Trophoblast cell (in vitro differentiated cells and primary cell): ENCODE data around the gene LPGAT1.

Experiments
- DNase-seq, 2 donors: peaks; one replicate each; pipeline ENCODE4 v3.0.0-alpha.2; 2016
- H2AFZ ChIP-seq: 2 replicates; pipeline ENCODE4 v1.6.1; 2013; ENCODE audit warnings: low read length, moderate library complexity, mild to moderate bottlenecking; ENCODE audit not compliant: insufficient read depth, poor library complexity
- H2AK5ac ChIP-seq: 2 replicates; pipeline ENCODE4 v1.6.1; 2013; ENCODE audit warnings: mild to moderate bottlenecking, low read length
- H2BK120ac ChIP-seq: 2 replicates; pipeline ENCODE4 v1.6.1; 2013; ENCODE audit warnings: low read length, mild to moderate bottlenecking, moderate library complexity; ENCODE audit not compliant: insufficient read depth, poor library complexity
- H2BK12ac ChIP-seq: 2 replicates; pipeline ENCODE4 v1.6.1; 2013; ENCODE audit warnings: mild to moderate bottlenecking, low read length, moderate library complexity
- H2BK5ac ChIP-seq: 2 replicates; pipeline ENCODE4 v1.6.1; 2013; ENCODE audit warnings: low read length, low read depth, moderate library complexity, mild to moderate bottlenecking; ENCODE audit not compliant: poor library complexity
- H3K14ac ChIP-seq: 2 replicates; pipeline ENCODE4 v1.6.1; 2013; ENCODE audit warnings: mild to moderate bottlenecking, low read length
- H3K18ac ChIP-seq: 2 replicates; pipeline ENCODE4 v1.6.1; 2013; ENCODE audit warnings: mild to moderate bottlenecking, low read length
- H3K23ac ChIP-seq: 2 replicates; pipeline ENCODE4 v1.6.1; 2013; ENCODE audit warnings: low read length
- H3K27ac ChIP-seq: 2 replicates; pipeline ENCODE4 v1.5.1; 2013; ENCODE audit warnings: low read depth, mild to moderate bottlenecking, inconsistent platforms, low read length, moderate library complexity
- H3K27me3 ChIP-seq: 2 replicates; pipeline ENCODE4 v1.6.1; 2013; ENCODE audit warnings: inconsistent platforms, mild to moderate bottlenecking, low read length, moderate library complexity; ENCODE audit not compliant: insufficient read depth
- H3K36me3 ChIP-seq, 2 experiments: 1 replicate in 1 of 2; 2 replicates in 1 of 2; pipeline ENCODE4 v1.6.1; 2013; ENCODE audit warnings: low read length in 2 of 2, mild to moderate bottlenecking in 2 of 2, moderate library complexity in 1 of 2; ENCODE audit not compliant: insufficient read depth in 2 of 2, control insufficient read depth in 1 of 2
- H3K4ac ChIP-seq: 2 replicates; pipeline ENCODE4 v1.6.1; 2013; ENCODE audit warnings: low read depth, mild to moderate bottlenecking, low read length, moderate library complexity
- H3K4me1 ChIP-seq, 2 experiments: 1 replicate in 1 of 2; 2 replicates in 1 of 2; pipeline ENCODE4 v1.6.1; 2013; ENCODE audit warnings: low read length in 2 of 2, mild to moderate bottlenecking in 2 of 2, moderate library complexity in 1 of 2; ENCODE audit not compliant: insufficient read depth in 2 of 2, control insufficient read depth in 1 of 2
- H3K4me2 ChIP-seq: 2 replicates; pipeline ENCODE4 v1.6.1; 2013; ENCODE audit warnings: inconsistent platforms, mild to moderate bottlenecking, low read length, moderate library complexity
- H3K4me3 ChIP-seq: 2 replicates; pipeline ENCODE4 v1.5.1; 2013; ENCODE audit warnings: mild to moderate bottlenecking, low read depth, low read length, inconsistent platforms
- H3K79me1 ChIP-seq: one replicate; pipeline ENCODE4 v1.6.1; 2013; ENCODE audit warnings: low read length
- H3K79me2 ChIP-seq: 2 replicates; pipeline ENCODE4 v1.6.1; 2013; ENCODE audit warnings: low read length, mild to moderate bottlenecking; ENCODE audit not compliant: control insufficient read depth, insufficient read depth, poor library complexity
- H3K9ac ChIP-seq: 2 replicates; pipeline ENCODE4 v1.6.1; 2013; ENCODE audit warnings: mild to moderate bottlenecking, low read length
- H3K9me3 ChIP-seq: 2 replicates; pipeline ENCODE4 v1.6.1; 2013; ENCODE audit warnings: low read depth, mild to moderate bottlenecking, control low read depth, inconsistent platforms, low read length; ENCODE audit not compliant: insufficient read depth
- H4K12ac ChIP-seq: 2 replicates; pipeline ENCODE4 v1.6.1; 2013; ENCODE audit warnings: low read depth, mild to moderate bottlenecking, low read length, moderate library complexity
- H4K8ac ChIP-seq: 2 replicates; pipeline ENCODE4 v1.6.1; 2013; ENCODE audit warnings: low read depth, mild to moderate bottlenecking, low read length, moderate library complexity
- H4K91ac ChIP-seq: one replicate; pipeline ENCODE4 v1.6.1; 2013; ENCODE audit warnings: low read depth, mild to moderate bottlenecking, low read length, moderate library complexity
- WGBS: extraction: QIAGEN DNeasy Blood & Tissue Kit; methylation state at CpG from one replicate; pipeline ENCODE4 v1.1.7; 2013; ENCODE audit warnings: missing lambda C conversion rate; ENCODE audit not compliant: insufficient read length, insufficient coverage; ENCODE audit errors: extremely low coverage; 5-methylcytosine and 5-hydroxymethylcytosine counted together

LPGAT1 gene

DNA sequence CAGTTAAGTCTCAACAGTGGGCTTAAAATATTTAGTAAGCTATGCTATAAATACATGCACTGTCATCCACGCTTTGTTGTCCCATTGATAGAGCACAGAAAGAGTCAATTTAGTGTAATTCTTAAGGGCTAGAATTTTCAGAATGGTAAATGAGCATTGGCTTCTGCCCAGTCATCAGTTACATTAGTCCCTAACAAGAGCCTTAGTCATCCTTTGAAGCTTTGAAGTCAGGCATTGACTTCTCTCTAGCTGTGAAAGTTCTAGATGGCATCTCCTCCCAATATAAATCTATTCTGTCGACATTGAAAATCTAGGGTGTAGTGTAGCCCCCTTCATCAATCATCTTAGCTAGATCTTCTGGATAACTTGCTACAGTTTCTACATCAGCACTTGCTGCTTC lies 12.0 kb upstream of the LPGAT1 start:
- Histone ChIP-seq H3K36me3 (no peaks in the 10 kb centered on the region), H3K4me1 (no peaks in the 10 kb centered on the region), H3K18ac (no peak overlapping the region), H2BK12ac (no peak overlapping the region), H3K4me3 (no peak overlapping the region), H4K8ac (no peak overlapping the region), H2AK5ac (no peak overlapping the region), H3K23ac (no peak overlapping the region), H3K79me1 (no peaks in the 10 kb centered on the region), H3K27ac (no peak overlapping the region), H2AFZ (no peak overlapping the region), H3K4ac (no peak overlapping the region), H4K91ac (no peak overlapping the region), H2BK5ac (no peak overlapping the region), H3K14ac (no peak overlapping the region), H3K27me3 (no peaks in the 10 kb centered on the region), H3K4me2 (no peak overlapping the region), H3K9ac (no peak overlapping the region), H4K12ac (no peak overlapping the region), H3K79me2 (no peaks in the 10 kb centered on the region), H2BK120ac (no peak overlapping the region), H3K9me3 (no peaks in the 10 kb centered on the region)
- no CpG with 5 or more reads among the region's 2 CpGs for WGBS
- no peak for DNase-seq

DNA sequence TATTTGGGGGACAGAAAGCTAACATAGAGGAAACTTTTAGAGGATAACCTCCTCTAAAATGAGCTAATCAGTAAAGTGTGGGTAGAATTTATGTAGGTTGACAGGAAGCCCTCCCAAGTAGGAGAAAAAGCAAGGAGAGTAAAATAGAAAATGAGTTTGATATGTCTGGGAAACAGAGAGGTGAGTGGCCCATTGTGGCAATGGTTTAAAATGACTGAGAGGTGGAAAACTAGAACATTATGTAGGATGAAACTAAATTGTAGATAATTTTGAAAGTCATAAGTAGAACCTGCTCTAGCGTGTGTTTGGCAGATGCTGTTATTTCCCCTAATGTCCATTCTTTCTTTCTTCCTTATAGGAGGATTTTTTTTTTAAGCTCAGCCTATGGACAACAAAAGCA lies 8.5 kb upstream of the LPGAT1 start:
- Histone ChIP-seq H3K14ac (no peak overlapping the region), H3K27ac (no peak overlapping the region), H2BK120ac (no peak overlapping the region), H2BK12ac (no peak overlapping the region), H2AK5ac (no peak overlapping the region), H2AFZ (no peak overlapping the region), H3K18ac (no peak overlapping the region), H2BK5ac (no peak overlapping the region), H3K23ac (no peak overlapping the region), H3K79me1 (no peaks in the 10 kb centered on the region), H4K12ac (no peak overlapping the region), H3K4me1 (no peaks in the 10 kb centered on the region), H3K4me2 (no peak overlapping the region), H4K8ac (no peak overlapping the region), H3K4ac (no peak overlapping the region), H3K4me3 (no peak overlapping the region), H3K9ac (no peak overlapping the region), H3K79me2 (no peaks in the 10 kb centered on the region), H3K36me3 (no peaks in the 10 kb centered on the region), H3K27me3 (no peaks in the 10 kb centered on the region), H4K91ac (no peak overlapping the region), H3K9me3 (no peaks in the 10 kb centered on the region)
- WGBS = no CpG with 5 or more reads among the region's 1 CpG
- no peak for DNase-seq

DNA sequence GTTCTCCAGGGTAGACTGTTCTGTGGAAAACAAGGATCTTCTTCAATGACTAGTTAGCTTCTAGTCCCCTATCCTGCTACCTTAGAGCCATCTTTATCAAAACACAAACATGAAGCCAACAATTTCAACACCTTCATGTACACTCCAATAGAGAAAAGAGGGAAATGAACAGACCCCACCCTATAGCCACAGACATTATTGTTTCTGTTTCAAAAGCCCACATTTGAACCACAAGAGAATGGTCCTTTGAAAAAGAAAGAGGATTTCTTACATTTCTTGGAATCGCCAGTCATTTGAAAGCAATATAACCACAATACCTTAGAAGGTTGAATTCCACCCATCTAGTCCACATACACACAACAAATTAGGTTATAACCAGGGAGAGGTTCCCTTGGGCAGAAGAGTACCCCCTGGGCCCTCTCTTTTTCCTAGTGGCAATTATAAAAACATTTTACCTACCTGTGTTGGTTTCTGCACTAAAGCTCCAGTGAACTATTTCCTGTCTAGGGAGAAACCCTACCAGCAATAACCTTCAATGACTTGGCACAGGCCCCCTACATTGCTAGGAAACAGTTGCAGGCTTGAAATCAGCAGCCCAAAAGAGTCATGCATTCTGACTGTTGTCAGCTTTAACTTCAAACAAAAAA lies 2.7 kb upstream of the LPGAT1 start:
- Histone ChIP-seq H3K14ac (no peak overlapping the region), H3K36me3 (no peaks in the 10 kb centered on the region), H2AFZ (no peak overlapping the region), H3K9ac (no peak overlapping the region), H3K4me3 (no peak overlapping the region), H3K9me3 (no peaks in the 10 kb centered on the region), H2BK120ac (no peak overlapping the region), H2BK5ac (no peak overlapping the region), H3K79me2 (peaks cover 2% of the 10 kb centered on the region), H2AK5ac (no peak overlapping the region), H3K4me1 (peaks cover 0 to 6% of the 10 kb centered on the region in 2 experiments), H2BK12ac (no peak overlapping the region), H4K91ac (no peak overlapping the region), H3K27me3 (no peaks in the 10 kb centered on the region), H4K12ac (no peak overlapping the region), H3K18ac (no peak overlapping the region), H4K8ac (no peak overlapping the region), H3K4me2 (no peak overlapping the region), H3K79me1 (peaks cover 4% of the 10 kb centered on the region), H3K23ac (no peak overlapping the region), H3K4ac (no peak overlapping the region), H3K27ac (no peak overlapping the region)
- no CpG with 5 or more reads among the region's 1 CpG for WGBS
- no peak for DNase-seq

DNA sequence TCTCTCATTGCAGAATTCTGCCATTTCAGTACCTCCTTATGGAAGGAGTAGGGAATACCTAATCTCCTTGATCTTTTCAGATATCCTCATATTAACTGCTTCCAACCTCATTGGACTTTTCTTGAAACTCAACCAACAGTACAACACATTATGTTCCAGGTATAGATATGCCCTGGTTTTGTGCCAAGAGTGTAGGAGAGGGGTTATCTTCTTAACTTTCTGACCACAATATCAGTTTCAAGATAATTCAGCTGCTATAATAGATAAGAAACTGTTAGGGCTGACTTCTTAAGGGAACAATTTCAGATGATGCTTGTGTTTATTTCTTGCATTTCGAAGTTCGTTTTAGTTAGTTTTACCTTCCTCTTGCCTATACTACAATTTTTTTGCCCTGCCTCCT lies 2.1 kb upstream of the LPGAT1 start:
- no peak overlapping the region for H3K9ac ChIP-seq
- no peak overlapping the region for H4K91ac ChIP-seq

More for the DNA sequence above, 2.1 kb upstream of the LPGAT1 start:
- no CpG with 5 or more reads among the region's 2 CpGs for WGBS
- H3K27me3 ChIP-seq = no peaks in the 10 kb centered on the region
- H4K12ac ChIP-seq = no peak overlapping the region
- H3K4ac ChIP-seq = no peak overlapping the region
- H3K4me2 ChIP-seq = no peak overlapping the region
- no peak overlapping the region for H2AFZ ChIP-seq
- H2BK12ac ChIP-seq = no peak overlapping the region
- no peak overlapping the region for H2AK5ac ChIP-seq
- H2BK120ac ChIP-seq = no peak overlapping the region
- H3K36me3 ChIP-seq = no peaks in the 10 kb centered on the region
- H4K8ac ChIP-seq = no peak overlapping the region
- no peak overlapping the region for H3K4me3 ChIP-seq
- no peak overlapping the region for H3K27ac ChIP-seq
- H3K18ac ChIP-seq = no peak overlapping the region
- H3K9me3 ChIP-seq = no peaks in the 10 kb centered on the region
- no peak overlapping the region for H3K14ac ChIP-seq
- peaks cover 2% of the 10 kb centered on the region for H3K79me2 ChIP-seq
- no peak overlapping the region for H2BK5ac ChIP-seq
- peaks cover 4% of the 10 kb centered on the region for H3K79me1 ChIP-seq
- no peak overlapping the region for H3K23ac ChIP-seq
- no peak for DNase-seq
- H3K4me1 ChIP-seq = peaks cover 0 to 6% of the 10 kb centered on the region in 2 experiments
